Cardiac septum (tissue), 1 donor: ENCODE measurements around the gene OSTN. TPM values are rescaled to one million over a fixed set of nuclear protein-coding genes. Genes with fewer than 3 reads are reported as not detected.

ENCODE experiments used
- DNase-seq: peaks from one replicate; pipeline ENCODE4 v3.0.0-alpha.2; 2020; ENCODE audit warnings: low spot score
- intact Hi-C: fragments of 100-400 bp; cut with DNase I; formaldehyde crosslinking; loops from one replicate; pipeline ENCODE4 v1.14.0; 2022
- total RNA-seq: library from RNA; stranded (reverse); fragmentation: NEBNext Ultra II Directional; extraction: Animal tissue kit (Norgen Biotek cat#: 25700); gene quantifications from one replicate; pipeline ENCODE4 v1.2.1, GENCODE V29; 2021
- donor health status: DM: no; HTN: no; CAD: no.

The OSTN gene
- total RNA-seq, 1 donor from 2014 or later, result 0.48 TPM

GRCh38 chr3:191300422-191300821 lies 101.4 kb downstream of the OSTN start:
- no peak for DNase-seq
- intact Hi-C loops, result no loop called here

- no peak for DNase-seq
- intact Hi-C loops, result no loop called here
These were observed 102.0 kb downstream of the OSTN start for GRCh38 chr3:191301017-191301416.

- intact Hi-C loops, result no loop called here
- DNase-seq, result no peak
These were observed 102.9 kb downstream of the OSTN start for GRCh38 chr3:191301782-191302411.

- intact Hi-C loops, result no loop called here
- DNase-seq, result no peak
These were observed 103.4 kb downstream of the OSTN start for GRCh38 chr3:191302451-191302850.

GRCh38 chr3:191303596-191303995 lies 104.6 kb downstream of the OSTN start:
- intact Hi-C loops, result no loop called here
- no peak for DNase-seq

- no peak for DNase-seq
- intact Hi-C loops, result no loop called here
These were observed 107.4 kb downstream of the OSTN start for GRCh38 chr3:191306428-191306827.

- intact Hi-C loops, result no loop called here
- no peak for DNase-seq
These were observed 108.3 kb downstream of the OSTN start for GRCh38 chr3:191307341-191307740.

- no peak for DNase-seq
- intact Hi-C loops, result no loop called here
These were observed 114.3 kb downstream of the OSTN start for GRCh38 chr3:191313296-191313695.

GRCh38 chr3:191314109-191314728 lies 115.2 kb downstream of the OSTN start:
- intact Hi-C loops, result no loop called here
- no peak for DNase-seq

Other genes starting within 250 kb of the OSTN start
- 51.0 TPM for gene CCDC50, start 130.2 kb downstream of the OSTN start, total RNA-seq
- not detected for gene UTS2B, start 131.3 kb downstream of the OSTN start, total RNA-seq